NT2/D1 (cell line): Measurements from ENCODE around the gene HPCAL1.

Source experiments
- SUZ12 ChIP-seq: IDR thresholded peaks from 2 replicates; pipeline ENCODE4 v1.6.1; 2011; ENCODE audit not compliant: insufficient read length, insufficient read depth; ENCODE audit errors: extremely low read depth
- YY1 ChIP-seq: IDR thresholded peaks from 2 replicates; pipeline ENCODE4 v1.6.1; 2011; ENCODE audit not compliant: insufficient read length, insufficient read depth
- ZNF274 ChIP-seq: IDR thresholded peaks from 2 replicates; pipeline ENCODE4 v1.6.1; 2011; ENCODE audit warnings: mild to moderate bottlenecking, low read depth, low read length

GRCh38 chr2:10467401-10467800, 164.7 kb downstream of the HPCAL1 start:
- TF ChIP-seq YY1 (no peak), ZNF274 (no peak), SUZ12 (no peak)
